GM06990 (cell line): ENCODE measurements around the gene EFR3B.

Experiments
- DNase-seq: peaks from one replicate; pipeline ENCODE4 v3.0.0-alpha.2; 2011; ENCODE audit not compliant: insufficient read length; ENCODE audit errors: extremely low read depth
- H3K27me3 ChIP-seq: replicated peaks from 2 replicates; pipeline ENCODE4 v1.6.0; 2011; ENCODE audit warnings: low read length; ENCODE audit not compliant: control insufficient read depth, insufficient read depth
- H3K36me3 ChIP-seq: 2 replicates; pipeline ENCODE4 v1.5.1; 2011; ENCODE audit warnings: low read length; ENCODE audit not compliant: control insufficient read depth, insufficient read depth
- H3K4me3 ChIP-seq: replicated peaks from 2 replicates; pipeline ENCODE4 v1.5.1; 2011; ENCODE audit warnings: low read depth, mild to moderate bottlenecking, control low read depth, low read length
- TF ChIP-seq, protein P1 (sequence below): IDR thresholded peaks from 2 replicates; pipeline ENCODE4 v1.5.1; 2011; ENCODE audit warnings: low read length, control low read depth, mild to moderate bottlenecking, inconsistent platforms; ENCODE audit not compliant: insufficient read depth, poor library complexity, severe bottlenecking

The EFR3B gene

DNA sequence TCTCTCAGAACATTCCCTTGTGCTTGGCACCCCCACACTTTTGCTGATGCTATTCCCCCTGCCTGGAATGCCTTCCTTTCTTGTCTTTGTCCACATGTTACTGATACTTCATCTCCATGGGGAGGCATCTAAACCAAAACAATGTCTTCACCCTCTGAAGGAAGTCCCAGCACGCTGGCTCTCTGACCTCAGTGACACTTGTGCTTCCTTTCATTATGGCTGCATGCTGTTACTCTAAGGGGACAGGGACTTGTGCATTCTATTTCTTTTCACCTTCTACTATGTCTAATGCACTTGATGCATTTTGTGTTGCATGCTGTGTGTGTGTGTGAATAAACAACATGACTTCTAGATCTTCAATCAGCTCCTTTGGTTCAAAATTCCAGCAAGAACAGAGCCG, 24.6 kb downstream of the EFR3B start:
- DNase-seq, result no peak
- no peak overlapping the region for H3K4me3 ChIP-seq
- no peaks in the 10 kb centered on the region for H3K27me3 ChIP-seq
- TF ChIP-seq, protein P1, sequence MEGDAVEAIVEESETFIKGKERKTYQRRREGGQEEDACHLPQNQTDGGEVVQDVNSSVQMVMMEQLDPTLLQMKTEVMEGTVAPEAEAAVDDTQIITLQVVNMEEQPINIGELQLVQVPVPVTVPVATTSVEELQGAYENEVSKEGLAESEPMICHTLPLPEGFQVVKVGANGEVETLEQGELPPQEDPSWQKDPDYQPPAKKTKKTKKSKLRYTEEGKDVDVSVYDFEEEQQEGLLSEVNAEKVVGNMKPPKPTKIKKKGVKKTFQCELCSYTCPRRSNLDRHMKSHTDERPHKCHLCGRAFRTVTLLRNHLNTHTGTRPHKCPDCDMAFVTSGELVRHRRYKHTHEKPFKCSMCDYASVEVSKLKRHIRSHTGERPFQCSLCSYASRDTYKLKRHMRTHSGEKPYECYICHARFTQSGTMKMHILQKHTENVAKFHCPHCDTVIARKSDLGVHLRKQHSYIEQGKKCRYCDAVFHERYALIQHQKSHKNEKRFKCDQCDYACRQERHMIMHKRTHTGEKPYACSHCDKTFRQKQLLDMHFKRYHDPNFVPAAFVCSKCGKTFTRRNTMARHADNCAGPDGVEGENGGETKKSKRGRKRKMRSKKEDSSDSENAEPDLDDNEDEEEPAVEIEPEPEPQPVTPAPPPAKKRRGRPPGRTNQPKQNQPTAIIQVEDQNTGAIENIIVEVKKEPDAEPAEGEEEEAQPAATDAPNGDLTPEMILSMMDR, result no peak
- H3K36me3 ChIP-seq, result no peaks in the 10 kb centered on the region

DNA sequence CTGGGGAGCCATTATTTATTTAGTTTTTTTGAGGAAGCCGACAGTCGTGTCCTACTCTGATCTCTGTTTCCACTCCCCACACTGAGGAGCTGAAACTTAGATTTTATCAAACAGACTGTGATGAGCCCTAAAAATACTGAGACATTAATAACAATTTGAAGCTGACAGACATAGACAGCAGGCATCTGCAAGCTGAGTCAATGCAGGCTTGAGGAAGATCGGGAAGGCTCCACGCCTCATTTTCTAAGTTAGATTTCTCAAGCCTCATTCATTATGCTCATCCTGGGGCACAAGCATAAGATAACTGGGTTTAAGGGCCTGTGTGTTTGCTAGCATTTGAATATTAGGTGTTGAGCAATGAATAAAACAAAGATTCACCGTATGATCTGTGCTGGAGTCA, 26.3 kb downstream of the EFR3B start:
- H3K4me3 ChIP-seq, result no peak overlapping the region
- DNase-seq, result no peak
- no peaks in the 10 kb centered on the region for H3K27me3 ChIP-seq
- TF ChIP-seq, protein P1, result no peak
- H3K36me3 ChIP-seq, result no peaks in the 10 kb centered on the region

DNA sequence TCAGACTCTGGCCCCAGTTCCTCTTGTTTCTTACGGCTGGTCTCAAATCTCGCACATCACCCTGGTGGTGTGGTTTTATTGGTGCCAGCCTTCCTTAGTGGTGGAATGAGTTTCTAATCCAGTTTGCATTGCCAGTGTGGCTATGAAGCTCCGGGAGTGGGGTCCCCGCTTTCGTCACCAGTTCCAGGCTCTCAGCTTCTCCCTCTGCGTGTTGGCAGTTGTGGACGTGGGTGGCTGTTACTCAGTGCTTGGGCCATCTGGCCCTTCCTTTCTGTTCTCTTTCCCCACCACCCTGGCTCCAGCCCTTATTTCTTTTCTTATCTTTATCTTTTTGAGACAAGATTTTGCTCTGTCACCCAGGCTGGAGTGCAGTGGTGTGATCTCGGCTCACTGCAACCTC, 30.1 kb downstream of the EFR3B start:
- Histone ChIP-seq H3K27me3 (no peaks in the 10 kb centered on the region), H3K4me3 (no peak overlapping the region), H3K36me3 (no peaks in the 10 kb centered on the region)
- no peak for DNase-seq
- TF ChIP-seq, protein P1, result no peak

DNA sequence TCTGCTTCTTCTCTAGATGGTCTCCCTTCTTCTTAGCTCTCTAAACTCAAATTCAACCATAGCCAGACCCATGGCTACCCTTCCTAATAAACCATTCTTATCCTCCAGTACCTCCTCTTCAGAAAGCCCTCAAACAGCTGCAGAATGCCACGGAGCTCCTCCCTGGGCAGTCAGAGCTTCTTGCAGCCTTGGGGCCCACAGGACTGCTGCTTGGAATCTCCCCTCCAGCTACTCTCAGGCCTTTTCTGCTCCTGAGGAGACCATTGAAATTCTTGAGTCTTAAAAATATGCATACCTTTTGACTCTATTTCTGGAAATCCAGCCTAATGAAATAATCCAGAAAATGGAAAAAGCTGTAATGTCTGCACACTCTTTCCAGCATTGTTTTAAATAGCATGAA, 30.7 kb downstream of the EFR3B start:
- Histone ChIP-seq H3K36me3 (no peaks in the 10 kb centered on the region), H3K27me3 (no peaks in the 10 kb centered on the region), H3K4me3 (no peak overlapping the region)
- DNase-seq, result no peak
- TF ChIP-seq, protein P1, result no peak

DNA sequence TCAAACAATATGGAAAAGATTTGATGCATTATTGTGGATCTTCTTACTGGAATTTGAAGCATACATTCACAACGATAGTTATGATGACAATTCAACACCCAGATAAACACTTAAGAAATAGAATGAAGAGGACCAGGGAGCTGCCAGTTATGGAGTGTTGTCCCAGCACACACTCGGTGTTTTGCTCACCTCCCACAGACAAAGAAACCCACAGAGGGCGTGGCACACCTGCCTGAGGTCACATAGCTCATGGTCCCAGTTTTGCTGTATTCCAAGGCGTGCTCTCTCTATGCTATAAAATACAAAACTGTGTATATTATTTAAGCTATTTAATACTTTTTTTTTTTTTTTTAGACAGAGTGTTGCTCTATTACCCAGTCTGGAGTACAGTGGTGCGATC, 31.1 kb downstream of the EFR3B start:
- no peak for DNase-seq

DNA sequence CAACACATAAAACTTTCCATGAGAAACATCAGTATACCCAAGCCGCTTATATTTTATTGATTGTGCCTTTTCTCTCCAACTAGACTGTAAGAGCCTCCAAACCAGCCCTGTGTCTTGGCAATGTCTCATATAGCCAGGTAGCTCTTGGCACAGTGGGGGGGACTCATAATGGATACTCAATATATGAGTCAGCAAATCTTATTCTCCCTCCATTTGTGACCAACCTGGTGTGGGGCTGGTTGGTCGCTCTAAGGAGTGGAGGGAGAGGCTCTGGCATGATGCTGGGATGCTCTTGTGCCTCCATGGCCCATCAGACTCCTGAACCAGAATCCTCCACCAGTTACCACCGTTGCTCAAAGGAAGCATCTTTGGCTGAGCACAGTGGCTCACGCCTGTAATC, 32.0 kb downstream of the EFR3B start:
- Histone ChIP-seq H3K4me3 (no peak overlapping the region), H3K27me3 (no peaks in the 10 kb centered on the region), H3K36me3 (no peaks in the 10 kb centered on the region)
- DNase-seq, result no peak
- TF ChIP-seq, protein P1, result no peak

More for the DNA sequence above, 31.1 kb downstream of the EFR3B start:
- no peak overlapping the region for H3K4me3 ChIP-seq
- no peaks in the 10 kb centered on the region for H3K36me3 ChIP-seq
- H3K27me3 ChIP-seq, result no peaks in the 10 kb centered on the region
- TF ChIP-seq, protein P1, result no peak
